GM21360 (cell line): ENCODE measurements around the gene DTNB.
A peak's percentile ranks its signal among the peaks of the same experiment; 100 is the strongest.
"Not testable (repeated sequence)": the region's sequence is repeated elsewhere in the genome, so short reads cannot be mapped to it uniquely, and the experiment has no call there.

Experiments
- ATAC-seq: cut with Tn5 transposase; IDR thresholded peaks from one replicate; pipeline ENCODE4 v1.9.1; 2021; ENCODE audit warnings: mild to moderate bottlenecking, moderate library complexity; ENCODE audit not compliant: unreplicated experiment

Gene DTNB

GRCh38 chr2:25684577-25685473, 11.4 kb upstream of the DTNB start:
- ATAC-seq: no peak

GRCh38 chr2:25682082-25682481, 8.7 kb upstream of the DTNB start:
- no peak for ATAC-seq

- no peak for ATAC-seq
Measured at GRCh38 chr2:25677877-25678276, 4.5 kb upstream of the DTNB start.

- ATAC-seq: no peak
Measured at GRCh38 chr2:25674077-25674362, 643 bp upstream of the DTNB start.

- ATAC-seq: peak; percentile 47
Measured at GRCh38 chr2:25672494-25673299, 680 bp downstream of the DTNB start.

- ATAC-seq: no peak
Measured at GRCh38 chr2:25671622-25672021, 1.8 kb downstream of the DTNB start.

- no peak for ATAC-seq
Measured at GRCh38 chr2:25669520-25669919, 3.9 kb downstream of the DTNB start.

GRCh38 chr2:25666218-25666617, 7.2 kb downstream of the DTNB start:
- ATAC-seq: no peak

GRCh38 chr2:25665429-25665828, 7.9 kb downstream of the DTNB start:
- ATAC-seq: not testable (repeated sequence)

GRCh38 chr2:25664965-25665307, 8.4 kb downstream of the DTNB start:
- ATAC-seq: no peak

GRCh38 chr2:25664183-25664964, 9.0 kb downstream of the DTNB start:
- no peak for ATAC-seq

- no peak for ATAC-seq
Measured at GRCh38 chr2:25655316-25655715, 18.1 kb downstream of the DTNB start.

GRCh38 chr2:25654801-25655200, 18.6 kb downstream of the DTNB start:
- no peak for ATAC-seq

GRCh38 chr2:25651782-25652455, 21.5 kb downstream of the DTNB start:
- no peak for ATAC-seq

GRCh38 chr2:25651066-25651465, 22.3 kb downstream of the DTNB start:
- ATAC-seq: no peak

- ATAC-seq: no peak
Measured at GRCh38 chr2:25650256-25650655, 23.1 kb downstream of the DTNB start.

- ATAC-seq: no peak
Measured at GRCh38 chr2:25649786-25650185, 23.6 kb downstream of the DTNB start.

GRCh38 chr2:25642298-25642697, 31.1 kb downstream of the DTNB start:
- ATAC-seq: no peak

GRCh38 chr2:25639696-25640095, 33.7 kb downstream of the DTNB start:
- no peak for ATAC-seq

GRCh38 chr2:25639131-25639530, 34.2 kb downstream of the DTNB start:
- no peak for ATAC-seq

GRCh38 chr2:25635797-25636196, 37.6 kb downstream of the DTNB start:
- ATAC-seq: no peak
